K562 (cell line): ENCODE results near the gene CRY2.

Experiments
- MAFG ChIP-seq: fragments of 450-650 bp; conservative IDR thresholded peaks from 2 replicates; pipeline ENCODE4 v1.6.1; 2016; ENCODE audit warnings: missing genetic modification characterization, missing compliant biosample characterization
- POLR2B ChIP-seq: fragments of 450-650 bp; IDR thresholded peaks from 2 replicates; pipeline ENCODE4 v1.6.1; 2018; ENCODE audit warnings: low read depth; ENCODE audit not compliant: partially characterized antibody
- SIN3B ChIP-seq: fragments of 450-650 bp; IDR thresholded peaks from 2 replicates; pipeline ENCODE4 v1.6.1; 2017; ENCODE audit warnings: low read depth, mild to moderate bottlenecking, moderate library complexity
- STAG1 ChIP-seq: sonication (generic); formaldehyde crosslinking; IDR thresholded peaks from 2 replicates; pipeline ENCODE4 v1.5.0; 2020; ENCODE audit warnings: missing genetic modification reagents, borderline replicate concordance
- TAF1 ChIP-seq: IDR thresholded peaks from 2 replicates; pipeline ENCODE4 v1.6.1; 2011; ENCODE audit warnings: mild to moderate bottlenecking, low read length, moderate library complexity; ENCODE audit not compliant: insufficient read depth, control insufficient read depth, severe bottlenecking; ENCODE audit errors: extremely low read depth
- TF ChIP-seq, protein P1 (sequence below): fragments of 250-450 bp; sonication (Bioruptor Pico); IDR thresholded peaks from 2 replicates; pipeline ENCODE4 v1.5.0; 2021; ENCODE audit warnings: mild to moderate bottlenecking, moderate library complexity
- TF ChIP-seq, protein P2 (sequence below): IDR thresholded peaks from 3 replicates; pipeline ENCODE4 v1.6.1; 2011; ENCODE audit warnings: borderline replicate concordance, mild to moderate bottlenecking; ENCODE audit not compliant: insufficient read length, insufficient read depth

DNA sequence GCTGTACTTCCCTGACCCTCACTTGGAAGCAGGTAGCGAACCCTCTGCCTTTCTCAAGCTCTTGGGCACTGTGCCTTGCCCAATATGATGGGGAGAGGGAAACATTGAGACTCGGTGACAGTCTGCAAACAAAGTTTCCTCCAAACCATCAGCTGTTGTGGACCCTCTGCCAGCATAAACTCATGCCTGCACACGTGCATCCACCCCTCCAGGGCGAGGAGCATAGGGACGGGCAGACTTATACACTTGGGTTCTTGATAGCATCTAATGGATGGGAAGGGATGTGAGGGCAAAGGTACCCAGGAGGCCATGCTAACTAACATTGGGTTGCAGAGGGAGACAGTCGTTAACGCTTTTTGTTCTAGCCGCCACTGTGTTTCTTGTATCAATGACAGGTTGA is 29.9 kb downstream of the CRY2 start:
- TF ChIP-seq STAG1 (CRISPR knock-in tag) (no peak), SIN3B (no peak), MAFG (tag) (no peak), POLR2B (no peak), TAF1 (no peak)
- TF ChIP-seq, protein P1, sequence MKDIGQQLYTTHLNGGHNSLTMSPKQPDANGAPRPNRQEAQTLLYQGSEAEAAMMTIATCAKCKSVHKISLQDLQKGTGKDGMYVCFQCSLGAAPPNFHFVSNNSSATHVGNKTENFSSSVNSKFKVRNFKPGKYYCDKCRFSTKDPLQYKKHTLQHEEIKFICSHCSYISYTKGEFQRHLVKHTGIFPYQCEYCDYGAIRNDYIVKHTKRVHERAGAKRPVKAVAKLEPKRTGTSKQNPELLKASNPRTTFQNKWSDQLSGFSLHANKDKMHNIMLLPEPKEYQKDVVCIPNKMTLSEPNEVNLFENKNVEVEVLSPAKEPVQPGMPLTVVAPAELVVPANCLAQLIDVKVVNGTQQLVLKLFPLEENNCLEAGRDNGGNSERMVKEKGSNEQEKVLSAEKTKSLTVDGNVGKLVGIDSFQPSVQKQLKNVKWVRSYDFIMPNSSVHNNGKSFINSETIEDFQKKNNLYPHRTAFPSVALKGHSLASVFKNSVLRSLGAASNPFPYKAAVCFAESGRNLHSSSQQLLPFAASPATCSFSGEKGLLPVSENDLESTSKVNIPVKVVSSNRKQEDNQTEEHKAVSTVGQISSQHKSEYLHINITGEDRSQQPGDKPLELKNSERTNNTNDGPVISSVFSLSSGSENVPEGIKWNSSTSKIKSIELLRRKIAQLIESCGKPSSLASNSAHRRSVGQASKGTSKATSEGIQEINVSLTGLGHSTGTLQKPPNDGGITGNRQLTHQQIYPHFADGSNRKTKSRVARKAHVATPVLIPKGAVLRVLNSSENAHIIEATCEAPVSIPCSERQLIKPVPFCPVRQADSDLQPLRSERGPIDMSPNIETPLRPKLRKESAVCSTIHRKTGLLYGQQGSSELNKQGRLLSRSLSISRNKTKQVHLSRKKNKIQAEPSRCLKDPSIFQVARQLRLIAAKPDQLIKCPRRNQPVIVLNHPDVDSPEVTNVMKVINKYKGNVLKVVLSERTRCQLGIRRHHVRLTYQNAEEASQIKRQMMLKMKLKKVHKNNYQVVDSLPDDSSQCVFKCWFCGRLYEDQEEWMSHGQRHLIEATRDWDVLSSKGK (CRISPR knock-in tag): no peak
- TF ChIP-seq, protein P2, sequence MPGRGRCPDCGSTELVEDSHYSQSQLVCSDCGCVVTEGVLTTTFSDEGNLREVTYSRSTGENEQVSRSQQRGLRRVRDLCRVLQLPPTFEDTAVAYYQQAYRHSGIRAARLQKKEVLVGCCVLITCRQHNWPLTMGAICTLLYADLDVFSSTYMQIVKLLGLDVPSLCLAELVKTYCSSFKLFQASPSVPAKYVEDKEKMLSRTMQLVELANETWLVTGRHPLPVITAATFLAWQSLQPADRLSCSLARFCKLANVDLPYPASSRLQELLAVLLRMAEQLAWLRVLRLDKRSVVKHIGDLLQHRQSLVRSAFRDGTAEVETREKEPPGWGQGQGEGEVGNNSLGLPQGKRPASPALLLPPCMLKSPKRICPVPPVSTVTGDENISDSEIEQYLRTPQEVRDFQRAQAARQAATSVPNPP: no peak
